IPS-15b (cell line): ENCODE measurements around the gene PHETA1.
"Not testable (repeated sequence)": the region's sequence is repeated elsewhere in the genome, so short reads cannot be mapped to it uniquely, and the experiment has no call there.

Experiments used
- H3K27me3 ChIP-seq: one replicate; pipeline ENCODE4 v1.6.1; 2013; ENCODE audit warnings: low read length; ENCODE audit not compliant: control insufficient read depth, insufficient read depth
- H3K36me3 ChIP-seq: one replicate; pipeline ENCODE4 v1.6.1; 2013; ENCODE audit warnings: low read length; ENCODE audit not compliant: control insufficient read depth, insufficient read depth
- H3K4me1 ChIP-seq: one replicate; pipeline ENCODE4 v1.6.1; 2013; ENCODE audit warnings: mild to moderate bottlenecking, low read length; ENCODE audit not compliant: control insufficient read depth, insufficient read depth
- H3K4me3 ChIP-seq: one replicate; pipeline ENCODE4 v1.5.1; 2013; ENCODE audit warnings: low read depth, low read length
- H3K9ac ChIP-seq: one replicate; pipeline ENCODE4 v1.6.1; 2013; ENCODE audit warnings: low read depth, mild to moderate bottlenecking, low read length
- H3K9me3 ChIP-seq: one replicate; pipeline ENCODE4 v1.6.1; 2013; ENCODE audit warnings: mild to moderate bottlenecking, low read length; ENCODE audit not compliant: control insufficient read depth, insufficient read depth

The PHETA1 gene

GRCh38 chr12:111386885-111387284 is 18.0 kb upstream of the PHETA1 start:
- no peaks in the 10 kb centered on the region for H3K27me3 ChIP-seq
- no peaks in the 10 kb centered on the region for H3K4me1 ChIP-seq
- no peak overlapping the region for H3K4me3 ChIP-seq

GRCh38 chr12:111384596-111384995 is 15.7 kb upstream of the PHETA1 start:
- Histone ChIP-seq H3K4me3 (no peak overlapping the region), H3K4me1 (no peaks in the 10 kb centered on the region), H3K36me3 (no peaks in the 10 kb centered on the region), H3K9me3 (no peaks in the 10 kb centered on the region), H3K27me3 (no peaks in the 10 kb centered on the region), H3K9ac (no peak overlapping the region)

More at GRCh38 chr12:111386885-111387284, 18.0 kb upstream of the PHETA1 start:
- H3K9me3 ChIP-seq = no peaks in the 10 kb centered on the region
- H3K9ac ChIP-seq = no peak overlapping the region
- no peaks in the 10 kb centered on the region for H3K36me3 ChIP-seq

- no peaks in the 10 kb centered on the region for H3K9me3 ChIP-seq
- H3K4me3 ChIP-seq = no peak overlapping the region
- H3K36me3 ChIP-seq = no peaks in the 10 kb centered on the region
These were observed 11.2 kb upstream of the PHETA1 start for GRCh38 chr12:111379942-111380554.

GRCh38 chr12:111377440-111377839 is 8.5 kb upstream of the PHETA1 start:
- H3K9me3 ChIP-seq = no peaks in the 10 kb centered on the region
- no peak overlapping the region for H3K4me3 ChIP-seq
- no peaks in the 10 kb centered on the region for H3K4me1 ChIP-seq
- no peaks in the 10 kb centered on the region for H3K27me3 ChIP-seq
- no peak overlapping the region for H3K9ac ChIP-seq
- H3K36me3 ChIP-seq = no peaks in the 10 kb centered on the region

More at GRCh38 chr12:111379942-111380554, 11.2 kb upstream of the PHETA1 start:
- Histone ChIP-seq H3K27me3 (no peaks in the 10 kb centered on the region), H3K9ac (no peak overlapping the region), H3K4me1 (no peaks in the 10 kb centered on the region)

- H3K27me3 ChIP-seq, H3K36me3 ChIP-seq, H3K9ac ChIP-seq, H3K4me1 ChIP-seq, H3K4me3 ChIP-seq, H3K9me3 ChIP-seq: not testable (repeated sequence)
These were observed 4.3 kb upstream of the PHETA1 start for GRCh38 chr12:111373231-111373630.

GRCh38 chr12:111369496-111370220 is 763 bp upstream of the PHETA1 start:
- Histone ChIP-seq H3K36me3 (peaks cover 5% of the 10 kb centered on the region), H3K27me3 (peaks cover 11% of the 10 kb centered on the region), H3K4me1 (peaks cover 2% of the 10 kb centered on the region), H3K4me3 (peak overlapping the region; percentile 73), H3K9me3 (no peaks in the 10 kb centered on the region), H3K9ac (peak overlapping the region; percentile 47)

GRCh38 chr12:111368291-111368787 is 556 bp downstream of the PHETA1 start:
- peak overlapping the region; percentile 73 for H3K4me3 ChIP-seq
- peaks cover 2% of the 10 kb centered on the region for H3K4me1 ChIP-seq
- H3K36me3 ChIP-seq = peaks cover 5% of the 10 kb centered on the region
- H3K9me3 ChIP-seq = no peaks in the 10 kb centered on the region
- peaks cover 11% of the 10 kb centered on the region for H3K27me3 ChIP-seq
- no peak overlapping the region for H3K9ac ChIP-seq

GRCh38 chr12:111367661-111368221 is 1.2 kb downstream of the PHETA1 start:
- Histone ChIP-seq H3K9ac (no peak overlapping the region), H3K4me1 (peaks cover 2% of the 10 kb centered on the region), H3K27me3 (peaks cover 11% of the 10 kb centered on the region), H3K36me3 (peaks cover 5% of the 10 kb centered on the region), H3K9me3 (no peaks in the 10 kb centered on the region), H3K4me3 (peak overlapping the region; percentile 73)

- H3K9ac ChIP-seq = no peak overlapping the region
- H3K36me3 ChIP-seq = peaks cover 7% of the 10 kb centered on the region
- no peaks in the 10 kb centered on the region for H3K9me3 ChIP-seq
- H3K4me1 ChIP-seq = peaks cover 2% of the 10 kb centered on the region
- peaks cover 11% of the 10 kb centered on the region for H3K27me3 ChIP-seq
- H3K4me3 ChIP-seq = no peak overlapping the region
These were observed 2.3 kb downstream of the PHETA1 start for GRCh38 chr12:111366583-111366982.

GRCh38 chr12:111366075-111366474 is 2.8 kb downstream of the PHETA1 start:
- Histone ChIP-seq H3K4me1 (peaks cover 2% of the 10 kb centered on the region), H3K4me3 (no peak overlapping the region), H3K27me3 (peaks cover 11% of the 10 kb centered on the region), H3K9ac (no peak overlapping the region), H3K9me3 (no peaks in the 10 kb centered on the region), H3K36me3 (peaks cover 7% of the 10 kb centered on the region)

GRCh38 chr12:111363578-111363977 is 5.3 kb downstream of the PHETA1 start:
- peaks cover 7% of the 10 kb centered on the region for H3K36me3 ChIP-seq
- H3K9ac ChIP-seq = no peak overlapping the region
- H3K4me1 ChIP-seq = no peaks in the 10 kb centered on the region
- H3K9me3 ChIP-seq = no peaks in the 10 kb centered on the region
- H3K27me3 ChIP-seq = peaks cover 10% of the 10 kb centered on the region
- H3K4me3 ChIP-seq = no peak overlapping the region
